ENCODE measurements around the gene RASA3.

RASA3 gene

DNA sequence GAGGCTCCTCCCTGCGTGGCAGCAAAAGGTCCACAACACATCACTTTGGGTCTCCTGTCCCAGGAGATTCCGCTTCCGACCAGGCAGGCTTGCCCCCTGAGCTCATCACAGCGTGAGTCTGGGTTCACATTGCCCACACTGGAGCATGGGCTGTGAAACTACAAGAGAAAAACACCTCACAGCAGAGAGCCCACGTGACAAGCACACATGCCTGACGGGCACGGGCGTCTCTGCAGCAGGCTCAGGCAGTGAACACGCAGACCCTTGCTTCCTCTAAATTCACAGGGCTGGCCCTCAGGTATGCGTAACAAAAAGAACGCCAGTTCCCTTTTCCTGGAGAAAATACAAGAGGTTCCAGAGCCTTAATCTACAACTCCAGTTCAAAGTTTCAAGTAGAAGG is 41.9 kb downstream of the RASA3 start:
- H3K9ac ChIP-seq (ENCODE audit: low read depth, low read length) = no peak overlapping the region
- peaks cover 8% of the 10 kb centered on the region for H3K36me3 ChIP-seq (ENCODE audit: insufficient read depth, low read length)
- H3K4me1 ChIP-seq (ENCODE audit: control insufficient read depth, insufficient read depth, low read length) = peaks cover 3% of the 10 kb centered on the region
- no peak overlapping the region for H3K4me3 ChIP-seq (ENCODE audit: low read length)
- no peaks in the 10 kb centered on the region for H3K9me3 ChIP-seq (replicated peaks; ENCODE audit: low read length)
- no peak overlapping the region for H3K4me2 ChIP-seq (ENCODE audit: low read length)
- H3K27me3 ChIP-seq (ENCODE audit: control insufficient read depth, insufficient read depth, low read length) = no peaks in the 10 kb centered on the region

DNA sequence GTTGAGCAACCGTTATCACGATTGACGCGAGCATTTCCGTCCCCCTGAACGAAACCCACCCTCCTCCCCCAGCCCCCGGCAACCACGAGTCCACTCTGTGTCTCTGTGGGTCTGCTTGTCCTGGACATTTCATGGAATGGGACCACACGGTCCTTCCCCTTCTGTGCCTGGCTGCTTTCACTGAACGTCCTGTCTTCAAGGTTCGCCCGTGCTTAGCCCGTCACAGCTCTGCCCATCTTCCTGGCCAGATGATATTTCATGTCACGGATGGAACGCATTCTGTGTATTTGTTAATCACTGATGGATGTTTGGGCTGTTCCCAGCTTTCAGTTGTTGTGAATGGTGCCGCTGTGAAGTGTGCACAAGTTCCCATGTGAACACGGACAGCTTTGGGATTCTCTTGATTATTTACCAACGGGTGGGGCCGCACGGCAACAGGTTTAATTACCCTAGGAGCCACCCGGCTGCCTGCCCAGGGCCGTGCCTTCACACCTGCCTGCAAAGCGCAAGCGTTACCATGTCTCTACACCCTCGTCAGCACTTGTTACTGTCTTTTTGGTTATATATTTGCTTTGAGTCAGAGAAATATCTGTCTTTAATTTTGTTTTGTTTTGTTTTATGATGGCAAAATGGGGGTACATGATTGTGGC is 42.5 kb downstream of the RASA3 start:
- Histone ChIP-seq H3K9ac (ENCODE audit: low read depth, low read length) (no peak overlapping the region), H3K4me2 (ENCODE audit: low read length) (no peak overlapping the region), H3K27me3 (ENCODE audit: control insufficient read depth, insufficient read depth, low read length) (no peaks in the 10 kb centered on the region), H3K9me3 (replicated peaks; ENCODE audit: low read length) (no peaks in the 10 kb centered on the region), H3K4me1 (ENCODE audit: control insufficient read depth, insufficient read depth, low read length) (no peaks in the 10 kb centered on the region), H3K4me3 (ENCODE audit: low read length) (no peak overlapping the region), H3K36me3 (ENCODE audit: insufficient read depth, low read length) (peaks cover 8% of the 10 kb centered on the region)

DNA sequence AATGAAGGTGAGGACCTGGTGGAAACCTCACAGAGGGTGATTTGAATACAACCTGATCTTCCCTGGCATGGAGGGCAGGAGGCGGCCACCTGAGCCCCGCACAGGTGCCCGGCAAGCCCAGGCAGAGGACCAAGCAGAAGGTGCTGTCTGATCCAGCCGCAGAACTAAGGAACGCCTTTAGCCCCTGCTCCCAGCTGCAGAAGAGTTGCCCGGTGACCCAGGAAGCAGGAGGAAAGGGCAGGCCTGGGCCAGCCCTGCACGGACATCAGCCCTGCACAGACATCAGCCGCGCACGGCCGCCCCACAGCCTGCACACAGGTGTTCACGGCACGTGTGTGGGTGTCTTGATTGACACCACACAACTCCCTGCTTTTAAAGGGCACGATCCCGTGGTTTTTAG is 43.1 kb downstream of the RASA3 start:
- Histone ChIP-seq H3K4me1 (ENCODE audit: control insufficient read depth, insufficient read depth, low read length) (no peaks in the 10 kb centered on the region), H3K9me3 (replicated peaks; ENCODE audit: low read length) (no peaks in the 10 kb centered on the region), H3K36me3 (ENCODE audit: insufficient read depth, low read length) (peaks cover 8% of the 10 kb centered on the region), H3K4me3 (ENCODE audit: low read length) (no peak overlapping the region), H3K27me3 (ENCODE audit: control insufficient read depth, insufficient read depth, low read length) (no peaks in the 10 kb centered on the region), H3K9ac (ENCODE audit: low read depth, low read length) (no peak overlapping the region), H3K4me2 (ENCODE audit: low read length) (no peak overlapping the region)

DNA sequence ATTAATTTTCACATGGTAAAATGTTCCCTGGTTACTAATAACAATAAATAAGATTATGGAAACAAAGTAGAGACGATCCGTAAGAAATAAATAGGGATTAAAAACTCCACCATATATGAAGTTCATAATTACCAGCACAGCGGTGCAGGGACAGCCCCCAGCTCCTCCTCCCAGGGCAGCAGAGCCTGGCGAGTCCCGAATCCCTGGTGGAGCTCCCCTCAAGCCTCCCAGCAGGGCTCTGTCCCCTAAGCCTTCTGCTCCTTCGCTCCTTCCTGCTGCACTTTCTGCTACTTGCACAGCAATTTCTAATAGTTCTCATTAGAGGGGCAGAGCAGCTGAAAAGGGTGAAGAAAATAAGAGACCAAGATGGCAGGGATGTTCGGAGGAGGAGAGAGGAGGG is 43.6 kb downstream of the RASA3 start:
- Histone ChIP-seq H3K4me1 (ENCODE audit: control insufficient read depth, insufficient read depth, low read length) (no peaks in the 10 kb centered on the region), H3K36me3 (ENCODE audit: insufficient read depth, low read length) (peaks cover 8% of the 10 kb centered on the region), H3K4me3 (ENCODE audit: low read length) (no peak overlapping the region), H3K27me3 (ENCODE audit: control insufficient read depth, insufficient read depth, low read length) (no peaks in the 10 kb centered on the region), H3K4me2 (ENCODE audit: low read length) (no peak overlapping the region), H3K9me3 (replicated peaks; ENCODE audit: low read length) (no peaks in the 10 kb centered on the region), H3K9ac (ENCODE audit: low read depth, low read length) (no peak overlapping the region)

DNA sequence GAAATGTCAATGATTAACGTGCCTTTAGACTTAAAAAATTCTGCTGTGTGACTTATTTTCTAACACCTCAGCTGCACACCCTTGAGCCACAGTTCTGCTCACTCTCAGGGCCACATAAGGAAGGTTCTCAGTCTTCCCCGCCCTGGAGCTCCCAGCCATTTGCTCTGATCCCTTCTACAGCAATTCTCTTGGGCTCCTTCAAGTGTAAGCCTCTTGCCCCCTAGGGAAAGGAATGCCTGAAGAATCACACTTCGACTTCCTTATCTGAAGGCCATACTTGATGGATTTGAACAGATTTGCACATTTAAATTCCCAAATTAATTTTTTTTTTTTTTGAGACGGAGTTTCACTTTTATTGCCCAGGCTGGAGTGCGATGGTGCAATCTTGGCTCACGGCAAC is 44.2 kb downstream of the RASA3 start:
- H3K4me3 ChIP-seq (ENCODE audit: low read length) = no peak overlapping the region
- no peak overlapping the region for H3K4me2 ChIP-seq (ENCODE audit: low read length)
- H3K9ac ChIP-seq (ENCODE audit: low read depth, low read length) = no peak overlapping the region
- H3K4me1 ChIP-seq (ENCODE audit: control insufficient read depth, insufficient read depth, low read length) = no peaks in the 10 kb centered on the region
- H3K9me3 ChIP-seq (replicated peaks; ENCODE audit: low read length) = no peaks in the 10 kb centered on the region
- H3K27me3 ChIP-seq (ENCODE audit: control insufficient read depth, insufficient read depth, low read length) = no peaks in the 10 kb centered on the region
- H3K36me3 ChIP-seq (ENCODE audit: insufficient read depth, low read length) = peaks cover 10% of the 10 kb centered on the region

DNA sequence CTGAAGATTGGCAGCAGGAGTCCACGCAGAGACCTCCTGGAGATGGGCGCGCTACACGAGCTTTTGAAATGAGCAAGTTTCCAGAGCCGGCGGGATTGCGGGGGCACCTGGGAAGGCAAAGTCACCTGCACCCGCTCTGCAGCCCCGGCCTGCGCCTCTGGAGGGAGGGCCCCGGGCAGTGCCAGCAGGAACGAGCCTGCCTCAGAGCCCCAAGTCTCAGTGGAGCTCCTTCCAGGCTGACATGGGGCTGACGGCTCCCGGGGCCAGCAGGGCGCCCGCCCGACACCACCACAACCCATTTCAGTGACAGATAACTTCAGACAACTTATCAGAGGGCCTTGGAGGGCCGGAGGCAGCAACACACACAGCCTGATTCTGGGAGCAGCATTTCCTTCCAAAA is 45.0 kb downstream of the RASA3 start:
- Histone ChIP-seq H3K4me3 (ENCODE audit: low read length) (no peak overlapping the region), H3K9me3 (replicated peaks; ENCODE audit: low read length) (no peaks in the 10 kb centered on the region), H3K9ac (ENCODE audit: low read depth, low read length) (no peak overlapping the region), H3K36me3 (ENCODE audit: insufficient read depth, low read length) (peaks cover 10% of the 10 kb centered on the region), H3K4me2 (ENCODE audit: low read length) (no peak overlapping the region), H3K27me3 (ENCODE audit: control insufficient read depth, insufficient read depth, low read length) (no peaks in the 10 kb centered on the region), H3K4me1 (ENCODE audit: control insufficient read depth, insufficient read depth, low read length) (no peaks in the 10 kb centered on the region)

DNA sequence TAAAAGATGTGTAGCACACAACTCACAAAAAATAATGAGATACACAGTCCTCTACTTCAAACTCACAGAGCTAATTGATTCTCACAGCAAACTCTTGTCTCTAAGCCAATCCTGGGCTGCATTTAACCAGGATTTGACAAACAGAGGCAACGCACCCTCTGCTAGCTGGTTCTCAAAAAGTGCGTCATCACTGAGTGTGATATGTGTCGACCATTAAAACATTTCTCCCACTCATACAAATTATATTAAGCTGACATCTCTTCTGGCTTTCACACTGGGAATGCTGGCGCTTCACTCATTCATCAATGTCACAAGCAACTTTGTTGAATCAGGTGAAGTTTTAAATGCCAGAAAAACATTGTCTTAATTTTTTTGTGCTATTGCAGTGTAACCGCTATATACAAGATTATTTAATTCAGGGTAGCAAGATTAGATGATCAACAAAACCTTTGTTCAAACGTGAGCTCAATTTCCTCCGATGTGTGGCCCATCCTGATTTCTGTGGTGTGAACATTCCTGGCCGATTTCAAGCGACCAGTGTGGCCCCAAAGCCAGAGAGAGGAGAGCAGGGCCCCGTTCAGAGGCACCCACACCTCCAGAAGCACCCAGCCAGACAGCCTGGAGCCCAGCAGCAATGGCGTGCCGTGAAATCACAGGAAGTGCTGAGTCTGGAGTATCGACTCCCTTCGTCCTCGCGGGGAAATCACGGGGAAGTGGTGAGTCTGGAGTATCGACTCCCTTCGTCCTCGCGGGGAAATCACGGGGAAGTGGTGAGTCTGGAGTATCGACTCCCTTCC is 49.4 kb downstream of the RASA3 start:
- Histone ChIP-seq H3K4me1 (ENCODE audit: control insufficient read depth, insufficient read depth, low read length) (peaks cover 16% of the 10 kb centered on the region), H3K4me2 (ENCODE audit: low read length) (no peak overlapping the region), H3K4me3 (ENCODE audit: low read length) (no peak overlapping the region), H3K36me3 (ENCODE audit: insufficient read depth, low read length) (peaks cover 16% of the 10 kb centered on the region), H3K27me3 (ENCODE audit: control insufficient read depth, insufficient read depth, low read length) (no peaks in the 10 kb centered on the region), H3K9me3 (replicated peaks; ENCODE audit: low read length) (no peaks in the 10 kb centered on the region), H3K9ac (ENCODE audit: low read depth, low read length) (no peak overlapping the region)

DNA sequence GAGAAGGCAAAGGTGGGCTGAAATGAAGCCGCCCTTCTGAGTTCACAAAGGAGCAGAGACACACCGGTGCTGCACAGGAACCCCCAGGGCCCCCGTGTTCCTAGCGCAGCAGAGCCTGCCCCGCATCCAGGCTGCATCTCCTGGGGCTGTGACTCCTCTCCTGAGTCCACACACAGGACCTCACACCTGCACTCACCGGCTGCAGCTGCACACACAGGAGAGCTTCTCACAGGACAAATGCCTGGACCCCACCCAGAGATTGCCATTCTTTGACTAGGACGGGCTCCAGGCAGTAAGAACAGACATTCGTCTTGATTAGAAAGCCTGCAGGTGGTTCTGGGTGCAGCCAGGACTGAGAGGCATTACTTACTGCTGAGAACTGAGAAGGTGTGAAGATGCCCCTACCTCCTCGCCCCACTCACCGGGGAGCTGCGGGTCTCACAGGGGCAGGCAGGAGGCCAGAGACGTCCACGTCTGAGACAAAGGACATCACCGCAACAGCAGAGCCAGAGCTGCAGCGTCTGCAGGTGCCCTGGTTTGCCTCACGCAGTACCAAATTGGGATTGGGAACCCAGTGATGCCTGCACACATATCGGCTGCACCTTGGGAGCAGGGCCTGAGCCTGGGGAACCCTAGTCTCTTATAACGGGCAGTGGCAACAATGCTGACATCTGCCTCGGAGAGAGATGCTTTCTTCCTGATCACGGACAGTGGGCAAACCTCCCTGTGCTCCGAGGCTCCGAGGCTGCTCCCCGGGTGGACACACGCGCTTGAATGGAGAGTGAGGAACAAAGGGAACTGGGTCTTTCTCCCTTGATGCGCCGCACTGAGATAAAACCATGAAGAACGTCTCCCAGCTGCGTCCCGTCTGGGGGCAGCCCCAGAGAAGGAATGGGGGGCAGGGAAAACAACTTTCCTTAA is 50.4 kb downstream of the RASA3 start:
- peaks cover 25% of the 10 kb centered on the region for H3K4me1 ChIP-seq (ENCODE audit: control insufficient read depth, insufficient read depth, low read length)
- no peak overlapping the region for H3K4me3 ChIP-seq (ENCODE audit: low read length)
- H3K9me3 ChIP-seq (replicated peaks; ENCODE audit: low read length) = no peaks in the 10 kb centered on the region
- no peaks in the 10 kb centered on the region for H3K27me3 ChIP-seq (ENCODE audit: control insufficient read depth, insufficient read depth, low read length)
- no peak overlapping the region for H3K9ac ChIP-seq (ENCODE audit: low read depth, low read length)
- no peak overlapping the region for H3K4me2 ChIP-seq (ENCODE audit: low read length)
- peaks cover 10% of the 10 kb centered on the region for H3K36me3 ChIP-seq (ENCODE audit: insufficient read depth, low read length)

DNA sequence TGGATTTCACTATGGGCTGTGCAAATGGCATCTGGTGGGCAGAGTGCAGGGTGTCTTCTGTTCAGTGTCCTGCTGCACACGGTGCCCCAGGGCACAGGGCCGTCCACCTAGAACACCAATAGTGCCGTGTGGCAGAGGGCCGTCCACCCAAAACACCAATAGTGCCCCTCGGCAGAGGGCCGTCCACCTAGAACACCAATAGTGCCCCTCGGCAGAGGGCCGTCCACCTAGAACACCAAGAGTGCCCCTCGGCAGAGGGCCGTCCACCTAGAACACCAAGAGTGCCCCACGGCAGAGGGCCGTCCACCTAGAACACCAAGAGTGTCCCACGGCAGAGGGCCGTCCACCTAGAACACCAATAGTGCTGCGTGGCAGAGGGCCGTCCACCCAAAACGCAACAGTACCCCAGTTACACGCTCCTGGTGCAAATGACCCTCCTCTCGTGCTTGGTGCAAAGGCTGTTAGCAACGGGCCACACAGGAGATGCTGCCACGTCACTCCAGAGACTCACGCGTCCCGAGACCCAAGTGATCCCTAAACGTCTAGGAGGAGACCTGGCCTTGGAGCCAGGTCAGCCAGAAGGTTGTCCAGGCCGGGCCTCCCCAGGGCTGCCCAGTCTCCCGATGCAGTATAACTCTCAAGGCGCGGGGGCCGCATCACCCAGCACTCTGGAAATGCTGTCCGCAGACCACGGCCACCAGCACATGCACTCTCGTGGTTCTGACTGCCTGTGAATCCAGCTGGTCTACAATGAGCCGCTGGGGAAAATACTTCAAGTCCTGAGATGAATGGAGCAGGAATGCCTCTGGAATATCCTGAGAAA is 51.5 kb downstream of the RASA3 start:
- peaks cover 16% of the 10 kb centered on the region for H3K36me3 ChIP-seq (ENCODE audit: insufficient read depth, low read length)
- no peak overlapping the region for H3K9ac ChIP-seq (ENCODE audit: low read depth, low read length)
- peaks cover 25% of the 10 kb centered on the region for H3K4me1 ChIP-seq (ENCODE audit: control insufficient read depth, insufficient read depth, low read length)
- no peaks in the 10 kb centered on the region for H3K9me3 ChIP-seq (replicated peaks; ENCODE audit: low read length)
- H3K4me2 ChIP-seq (ENCODE audit: low read length) = no peak overlapping the region
- H3K27me3 ChIP-seq (ENCODE audit: control insufficient read depth, insufficient read depth, low read length) = no peaks in the 10 kb centered on the region
- no peak overlapping the region for H3K4me3 ChIP-seq (ENCODE audit: low read length)

DNA sequence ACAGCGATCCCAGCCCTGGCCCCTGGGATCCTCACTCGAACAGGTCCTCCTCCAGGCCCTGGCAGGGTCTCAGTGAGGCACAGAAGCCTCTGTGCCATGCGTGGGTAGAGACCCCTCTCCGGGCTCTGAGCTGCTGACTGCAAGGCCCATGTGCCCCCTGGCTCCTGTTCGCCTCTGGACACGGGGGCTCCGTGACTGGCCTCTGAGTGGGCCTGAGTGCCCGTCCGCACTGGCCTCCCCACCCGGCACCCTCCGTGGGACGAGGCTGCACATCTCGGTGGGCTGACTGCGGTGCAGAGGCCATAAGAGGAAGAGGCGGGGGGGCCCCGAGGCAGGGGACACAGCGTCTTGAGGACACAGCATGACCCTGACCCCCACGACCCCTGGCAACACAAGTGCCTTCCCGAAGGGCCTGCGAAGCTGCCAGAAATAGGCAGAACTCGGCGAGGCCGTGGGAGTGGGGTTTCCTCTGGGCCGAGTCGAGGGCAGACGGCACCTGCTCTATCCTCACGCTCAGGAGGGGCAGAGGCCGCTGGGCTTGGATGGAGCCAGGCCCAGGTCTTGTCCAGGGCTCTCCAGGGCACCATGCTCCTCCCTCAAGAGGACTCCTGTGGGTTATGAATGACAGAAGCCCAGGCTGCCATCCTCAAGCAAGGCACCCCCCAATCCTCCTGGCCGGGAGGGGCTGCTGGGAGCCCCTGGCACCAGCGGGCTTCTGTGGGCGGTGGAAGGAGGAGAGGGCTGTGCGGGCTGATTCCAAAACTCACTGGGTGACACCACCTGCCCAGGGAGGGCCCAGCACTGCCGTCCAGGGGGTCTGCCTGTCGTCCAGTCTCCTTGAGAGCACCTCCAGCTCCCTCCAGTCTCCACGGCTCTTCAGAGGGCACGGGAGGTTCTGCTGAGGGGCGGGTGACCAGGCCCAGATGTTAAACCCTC is 52.6 kb downstream of the RASA3 start:
- Histone ChIP-seq H3K9me3 (replicated peaks; ENCODE audit: low read length) (no peaks in the 10 kb centered on the region), H3K9ac (ENCODE audit: low read depth, low read length) (no peak overlapping the region), H3K27me3 (ENCODE audit: control insufficient read depth, insufficient read depth, low read length) (no peaks in the 10 kb centered on the region), H3K4me3 (ENCODE audit: low read length) (no peak overlapping the region), H3K4me2 (ENCODE audit: low read length) (no peak overlapping the region), H3K36me3 (ENCODE audit: insufficient read depth, low read length) (peaks cover 21% of the 10 kb centered on the region), H3K4me1 (ENCODE audit: control insufficient read depth, insufficient read depth, low read length) (peaks cover 25% of the 10 kb centered on the region)

Data from skeletal muscle satellite cell (primary cell).